ENCODE measurements around the gene SLAMF1.

Gene SLAMF1

DNA sequence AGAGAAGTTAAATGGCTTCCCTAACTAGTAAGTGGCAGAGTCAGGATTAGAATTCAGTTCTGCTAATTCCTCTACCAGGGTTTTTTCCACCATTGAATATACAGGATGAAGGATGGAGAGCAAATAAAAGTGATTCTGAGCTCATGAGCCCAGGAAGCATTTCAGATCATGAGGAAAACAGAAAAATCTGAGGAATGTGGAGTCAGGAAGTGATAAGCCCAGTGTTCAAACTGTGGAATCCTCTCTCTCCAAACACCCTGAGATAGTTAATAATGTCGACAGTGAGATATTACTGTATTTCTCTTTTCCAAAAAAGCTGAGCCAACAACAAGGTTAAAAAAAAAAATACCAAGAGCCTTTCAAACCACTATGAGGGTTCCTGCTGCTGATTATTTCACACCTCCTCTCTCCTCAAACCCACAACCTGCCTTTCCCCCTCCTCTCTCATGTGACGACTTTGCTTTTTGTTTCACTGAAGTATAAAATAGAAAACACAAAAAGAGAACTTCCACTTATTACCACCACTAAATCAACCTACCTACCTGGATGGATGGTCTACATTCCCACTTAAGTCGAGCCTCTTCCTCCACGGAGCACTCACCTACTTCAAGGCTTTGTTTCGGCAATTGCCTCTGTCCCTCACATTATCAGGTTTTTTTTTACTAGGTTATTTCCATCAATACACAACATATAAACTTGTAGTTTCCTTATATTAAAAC is 8.9 kb downstream of the SLAMF1 start:
- H3K4me3 ChIP-seq (ENCODE audit: low read depth, low read length): no peak overlapping the region
- in situ Hi-C loops (cut with HindIII; ENCODE audit: low sequenced_read_pairs): no loop called here
- no peak for DNase-seq (ENCODE audit: low read depth)
- TF ChIP-seq, protein P1, sequence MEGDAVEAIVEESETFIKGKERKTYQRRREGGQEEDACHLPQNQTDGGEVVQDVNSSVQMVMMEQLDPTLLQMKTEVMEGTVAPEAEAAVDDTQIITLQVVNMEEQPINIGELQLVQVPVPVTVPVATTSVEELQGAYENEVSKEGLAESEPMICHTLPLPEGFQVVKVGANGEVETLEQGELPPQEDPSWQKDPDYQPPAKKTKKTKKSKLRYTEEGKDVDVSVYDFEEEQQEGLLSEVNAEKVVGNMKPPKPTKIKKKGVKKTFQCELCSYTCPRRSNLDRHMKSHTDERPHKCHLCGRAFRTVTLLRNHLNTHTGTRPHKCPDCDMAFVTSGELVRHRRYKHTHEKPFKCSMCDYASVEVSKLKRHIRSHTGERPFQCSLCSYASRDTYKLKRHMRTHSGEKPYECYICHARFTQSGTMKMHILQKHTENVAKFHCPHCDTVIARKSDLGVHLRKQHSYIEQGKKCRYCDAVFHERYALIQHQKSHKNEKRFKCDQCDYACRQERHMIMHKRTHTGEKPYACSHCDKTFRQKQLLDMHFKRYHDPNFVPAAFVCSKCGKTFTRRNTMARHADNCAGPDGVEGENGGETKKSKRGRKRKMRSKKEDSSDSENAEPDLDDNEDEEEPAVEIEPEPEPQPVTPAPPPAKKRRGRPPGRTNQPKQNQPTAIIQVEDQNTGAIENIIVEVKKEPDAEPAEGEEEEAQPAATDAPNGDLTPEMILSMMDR (IDR thresholded peaks at IDR 0.05; ENCODE audit: low read depth, low read length, missing control alignments): no peak

DNA sequence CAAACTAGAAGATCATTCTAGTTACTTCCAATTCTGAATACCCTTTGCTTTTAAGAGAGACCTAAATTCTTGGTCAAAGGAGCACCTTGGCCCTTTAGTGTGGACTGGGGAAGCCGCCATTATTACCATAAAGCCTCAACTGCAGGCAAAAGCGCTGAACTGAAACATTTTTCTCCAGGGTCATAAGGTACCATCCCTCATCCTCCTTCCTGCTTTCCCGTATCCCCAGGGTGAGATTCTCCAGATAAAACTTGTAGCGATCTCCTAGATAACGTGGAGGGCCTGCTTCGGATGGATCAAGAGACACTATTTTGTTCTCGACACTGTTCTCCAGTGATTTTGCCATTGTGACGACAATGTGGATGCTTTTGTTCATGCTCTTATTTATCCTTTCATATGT is 9.8 kb downstream of the SLAMF1 start:
- in situ Hi-C loops (cut with HindIII; ENCODE audit: low sequenced_read_pairs): no loop called here
- DNase-seq (ENCODE audit: low read depth): no peak
- H3K4me3 ChIP-seq (ENCODE audit: low read depth, low read length): no peak overlapping the region
- TF ChIP-seq, protein P1 (IDR thresholded peaks at IDR 0.05; ENCODE audit: low read depth, low read length, missing control alignments): no peak

DNA sequence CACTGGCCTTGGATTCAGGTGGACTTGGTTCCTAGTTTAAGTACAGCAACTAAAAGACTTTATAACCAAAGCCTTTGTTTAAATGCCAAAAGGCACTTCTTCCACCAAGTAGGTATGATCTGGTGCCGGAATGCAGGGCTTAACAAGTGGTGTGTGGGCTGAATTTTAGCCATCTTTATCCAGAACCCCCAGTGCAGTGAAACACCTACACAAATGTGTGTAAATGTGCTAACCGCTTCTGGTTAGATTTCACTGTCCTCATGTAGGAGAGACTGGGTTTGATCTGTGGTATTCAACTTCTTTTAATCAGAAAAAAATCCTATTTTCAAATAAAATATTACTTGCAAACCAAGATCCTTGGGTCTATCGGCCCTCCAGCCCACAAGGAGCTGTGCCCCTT is 10.3 kb downstream of the SLAMF1 start:
- no peak for DNase-seq (ENCODE audit: low read depth)
- no peak overlapping the region for H3K4me3 ChIP-seq (ENCODE audit: low read depth, low read length)
- in situ Hi-C loops (cut with HindIII; ENCODE audit: low sequenced_read_pairs): no loop called here
- TF ChIP-seq, protein P1 (IDR thresholded peaks at IDR 0.05; ENCODE audit: low read depth, low read length, missing control alignments): no peak

DNA sequence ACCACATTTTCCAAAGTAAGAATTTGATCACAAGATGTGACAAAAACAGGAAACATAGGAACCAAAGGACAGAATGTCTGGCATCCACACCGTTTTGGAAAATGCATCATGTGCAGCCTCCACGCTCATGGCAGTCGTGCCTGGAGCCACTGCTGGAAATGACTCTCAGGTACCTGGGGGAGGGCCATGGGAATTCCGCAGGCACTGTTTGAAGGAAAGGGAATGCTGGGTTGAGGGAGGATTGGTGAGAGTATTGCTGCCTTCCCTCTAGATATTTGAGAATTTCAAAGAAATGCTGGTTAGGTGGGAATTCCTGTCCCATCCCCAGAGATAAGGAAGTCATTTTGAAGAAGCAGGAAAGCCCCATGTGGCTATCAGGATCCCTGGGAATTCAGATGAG is 10.8 kb downstream of the SLAMF1 start:
- no peak overlapping the region for H3K4me3 ChIP-seq (ENCODE audit: low read depth, low read length)
- DNase-seq (ENCODE audit: low read depth): no peak
- TF ChIP-seq, protein P1 (IDR thresholded peaks at IDR 0.05; ENCODE audit: low read depth, low read length, missing control alignments): no peak
- in situ Hi-C loops (cut with HindIII; ENCODE audit: low sequenced_read_pairs): no loop called here

DNA sequence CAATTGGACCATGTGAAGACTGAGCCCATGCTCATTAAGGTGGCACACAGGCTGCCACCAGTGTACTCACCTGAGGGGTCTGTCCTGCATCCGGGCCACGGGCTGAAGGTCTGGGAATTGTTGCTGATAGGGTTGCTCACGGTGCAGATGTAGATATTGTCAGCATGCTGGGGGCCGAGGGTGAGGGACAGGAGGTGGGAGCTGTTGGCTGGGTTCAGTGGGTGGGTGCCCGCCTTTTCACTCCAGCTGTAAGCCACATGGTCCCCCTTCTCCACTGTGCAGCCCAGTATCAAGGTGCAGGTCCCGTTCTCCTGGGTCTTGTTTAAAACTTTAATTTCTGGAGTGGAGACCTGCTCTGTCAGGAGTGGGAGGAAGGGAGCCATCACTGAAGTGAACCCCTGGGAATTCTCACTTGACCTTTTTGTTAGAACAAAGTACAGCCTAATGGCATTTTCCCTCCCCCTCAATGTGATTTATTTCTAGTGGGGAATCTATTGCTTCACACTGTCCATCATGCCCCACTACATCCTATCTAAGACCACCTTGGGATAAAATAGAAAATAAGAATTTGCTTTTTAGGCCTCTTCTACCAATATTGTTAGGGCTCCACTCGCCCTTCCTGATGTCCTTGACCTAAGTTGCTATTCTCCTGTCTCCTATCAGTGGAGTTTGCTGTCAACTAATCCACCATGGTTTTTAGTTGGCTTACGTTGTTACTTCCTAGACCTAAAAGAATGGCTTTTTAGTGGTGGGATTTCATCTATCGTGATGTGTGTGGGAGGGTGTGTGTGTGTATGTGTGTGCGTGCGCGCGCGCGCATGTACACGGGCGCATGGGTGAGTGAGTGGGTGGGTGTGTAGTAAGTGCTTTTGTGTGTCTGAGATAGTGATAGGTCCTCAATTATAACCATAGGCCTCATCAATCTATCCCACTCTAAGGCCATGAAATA is 12.0 kb downstream of the SLAMF1 start:
- H3K4me3 ChIP-seq (ENCODE audit: low read depth, low read length): no peak overlapping the region
- in situ Hi-C loops (cut with HindIII; ENCODE audit: low sequenced_read_pairs): no loop called here
- TF ChIP-seq, protein P1 (IDR thresholded peaks at IDR 0.05; ENCODE audit: low read depth, low read length, missing control alignments): no peak
- no peak for DNase-seq (ENCODE audit: low read depth)

DNA sequence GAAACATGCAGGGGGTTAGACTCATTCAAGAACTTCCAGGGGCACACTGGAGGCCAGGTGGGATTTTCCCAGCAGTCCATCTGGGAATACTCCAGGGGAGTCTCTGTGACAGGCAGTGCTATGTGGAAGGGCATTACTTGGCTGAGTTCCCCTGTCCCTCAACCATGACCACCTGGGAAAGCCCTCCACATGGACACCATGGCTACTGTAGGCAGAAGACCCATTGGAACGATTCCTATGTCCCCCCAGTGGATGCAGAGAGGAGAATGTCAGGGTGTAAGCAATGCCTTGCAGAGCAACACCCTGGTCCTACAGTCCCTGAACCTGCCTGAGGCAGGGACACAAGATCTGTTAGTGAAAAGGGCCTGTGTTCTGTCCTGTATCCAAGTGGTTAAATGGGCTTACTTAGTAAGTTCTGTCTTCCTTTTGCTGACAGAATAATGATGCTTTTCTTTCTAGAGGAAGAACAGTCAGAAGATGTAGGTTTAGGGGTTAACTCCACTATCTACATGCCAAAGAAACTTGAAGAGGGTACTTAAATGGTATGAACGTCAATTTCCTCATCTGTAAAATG is 13.4 kb downstream of the SLAMF1 start:
- no peak for DNase-seq (ENCODE audit: low read depth)
- TF ChIP-seq, protein P1 (IDR thresholded peaks at IDR 0.05; ENCODE audit: low read depth, low read length, missing control alignments): no peak
- H3K4me3 ChIP-seq (ENCODE audit: low read depth, low read length): no peak overlapping the region
- in situ Hi-C loops (cut with HindIII; ENCODE audit: low sequenced_read_pairs): no loop called here

Data from astrocyte of the cerebellum (primary cell).